Caco-2 (cell line): ENCODE measurements around the gene PHLDB1. TPM values are rescaled to one million over a fixed set of nuclear protein-coding genes. Genes with fewer than 3 reads are reported as not detected.
A peak's percentile ranks its signal among the peaks of the same experiment; 100 is the strongest.
"Not testable (repeated sequence)": the region's sequence is repeated elsewhere in the genome, so short reads cannot be mapped to it uniquely, and the experiment has no call there.

Source experiments
- BruUV-seq: library from RNA; stranded (reverse); fragments of 400-500 nt; replicated peaks from 2 replicates; lab custom pipeline; 2021; lab: Mats Ljungman, UMichigan
- CTCF ChIA-PET: fragments of 300-600 bp; sonication (Branson Sonifier 250); formaldehyde crosslinking; loops from one replicate; lab custom pipeline; 2022; ENCODE audit warnings: antibody characterized with exemption; lab: Charles Lee
- POLR2A ChIA-PET: fragments of 300-600 bp; sonication (Branson Sonifier 250); formaldehyde crosslinking; loops from one replicate; lab custom pipeline; 2022; ENCODE audit warnings: antibody characterized with exemption; lab: Charles Lee
- DNase-seq, 2 experiments: peaks; one replicate each; pipeline versions ENCODE4 v3.0.0 to v3.0.0-alpha.2; 2020 to 2022
- H3K27me3 ChIP-seq: replicated peaks from 2 replicates; pipeline ENCODE4 v1.6.0; 2011; ENCODE audit warnings: low read length; ENCODE audit not compliant: control insufficient read depth, insufficient read depth
- H3K36me3 ChIP-seq: 2 replicates; pipeline ENCODE4 v1.5.1; 2011; ENCODE audit warnings: low read length; ENCODE audit not compliant: control insufficient read depth, insufficient read depth
- H3K4me1 ChIP-seq: fragments of 250-450 bp; sonication (Bioruptor Pico); 2 replicates; pipeline ENCODE4 v1.5.1; 2020; ENCODE audit warnings: mild to moderate bottlenecking
- H3K4me3 ChIP-seq: 2 replicates; pipeline ENCODE4 v1.5.1; 2011; ENCODE audit warnings: low read depth, mild to moderate bottlenecking, control low read depth, low read length
- H3K9me3 ChIP-seq: fragments of 250-450 bp; sonication (Bioruptor Pico); 2 replicates; pipeline ENCODE4 v1.5.1; 2020; ENCODE audit warnings: mild to moderate bottlenecking, moderate library complexity
- H3K27ac Mint-ChIP-seq: one replicate; pipeline ENCODE4 v1.8.0; 2022; ENCODE audit warnings: mixed read lengths; ENCODE audit not compliant: unreplicated experiment
- H3K27me3 Mint-ChIP-seq: one replicate; pipeline ENCODE4 v1.8.0; 2022; ENCODE audit warnings: mixed read lengths; ENCODE audit not compliant: insufficient read depth, unreplicated experiment
- H3K36me3 Mint-ChIP-seq: one replicate; pipeline ENCODE4 v1.8.0; 2022; ENCODE audit warnings: mild to moderate bottlenecking, mixed read lengths; ENCODE audit not compliant: insufficient read depth, unreplicated experiment
- H3K4me1 Mint-ChIP-seq: one replicate; pipeline ENCODE4 v1.8.0; 2022; ENCODE audit warnings: low read depth, mixed read lengths; ENCODE audit not compliant: unreplicated experiment
- H3K4me3 Mint-ChIP-seq: one replicate; pipeline ENCODE4 v1.8.0; 2022; ENCODE audit warnings: mild to moderate bottlenecking, moderate library complexity, mixed read lengths; ENCODE audit not compliant: unreplicated experiment
- H3K9me3 Mint-ChIP-seq: one replicate; pipeline ENCODE4 v1.8.0; 2022; ENCODE audit warnings: mixed read lengths; ENCODE audit not compliant: unreplicated experiment
- CTCF ChIP-seq, 2 experiments: fragments of 200-600 bp in 1 of 2; IDR thresholded peaks; 1 replicate in 1 of 2; 2 replicates in 1 of 2; pipeline versions ENCODE4 v1.5.1 to v1.8.0; 2011 to 2022; ENCODE audit warnings: antibody characterized with exemption in 1 of 2, control low read depth in 1 of 2, inconsistent platforms in 1 of 2, low read depth in 1 of 2, low read length in 1 of 2, mild to moderate bottlenecking in 1 of 2, moderate library complexity in 1 of 2; ENCODE audit not compliant: insufficient read depth in 1 of 2, severe bottlenecking in 1 of 2, unreplicated experiment in 1 of 2
- intact Hi-C: fragments of 100-400 bp; cut with micrococcal nuclease; formaldehyde crosslinking; loops from one replicate; pipeline ENCODE4 v1.10.0; 2022; ENCODE audit not compliant: unreplicated experiment
- total RNA-seq: library from RNA; stranded (reverse); gene quantifications from 2 replicates; pipeline ENCODE4 v1.2.3, GENCODE V29; 2022

Gene PHLDB1
- total RNA-seq, 1 experiment from 2014 or later, result 72.1 TPM

GRCh38 chr11:118610225-118610772 is 2.9 kb downstream of the PHLDB1 start:
- Mint-ChIP-seq H3K36me3 (peaks cover 11% of the 10 kb centered on the region), H3K4me3 (no peak overlapping the region), H3K27ac (no peak overlapping the region), H3K9me3 (no peaks in the 10 kb centered on the region), H3K4me1 (peaks cover 30% of the 10 kb centered on the region), H3K27me3 (no peaks in the 10 kb centered on the region)
- Histone ChIP-seq H3K4me3 (no peak overlapping the region), H3K9me3 (no peaks in the 10 kb centered on the region), H3K27me3 (no peaks in the 10 kb centered on the region), H3K4me1 (peaks cover 34% of the 10 kb centered on the region), H3K36me3 (no peaks in the 10 kb centered on the region)
- ChIA-PET CTCF (interaction anchor here (0.6 to 3.0 kb wide), 3 partner anchors 11 to 409 kb away, joined by 3 to 29 read pairs (median 5); no protein-coding TSS in a partner anchor), POLR2A (no interaction called here)
- intact Hi-C loops, result no loop called here
- TF ChIP-seq CTCF (IDR thresholded peaks at IDR 0.05; ENCODE audit: insufficient read depth in 1 of 2, low read depth in 1 of 2, low read length in 1 of 2, severe bottlenecking in 1 of 2, unreplicated experiment in 1 of 2), result no peak
- no peak for DNase-seq
- BruUV-seq, result no TSS peak

GRCh38 chr11:118610773-118611432 is 3.5 kb downstream of the PHLDB1 start:
- H3K4me3 Mint-ChIP-seq, result no peak overlapping the region
- POLR2A ChIA-PET, result no interaction called here
- no peaks in the 10 kb centered on the region for H3K36me3 ChIP-seq
- H3K27me3 Mint-ChIP-seq, result no peaks in the 10 kb centered on the region
- intact Hi-C loops, result no loop called here
- peaks cover 30% of the 10 kb centered on the region for H3K4me1 Mint-ChIP-seq
- H3K4me3 ChIP-seq, result no peak overlapping the region
- H3K9me3 Mint-ChIP-seq, result no peaks in the 10 kb centered on the region
- H3K27me3 ChIP-seq, result no peaks in the 10 kb centered on the region
- H3K9me3 ChIP-seq, result no peaks in the 10 kb centered on the region
- BruUV-seq, result no TSS peak
- peak; percentile 36 to 65 for TF ChIP-seq CTCF (IDR thresholded peaks at IDR 0.05; ENCODE audit: insufficient read depth in 1 of 2, low read depth in 1 of 2, low read length in 1 of 2, severe bottlenecking in 1 of 2, unreplicated experiment in 1 of 2)
- CTCF ChIA-PET, result interaction anchor here (1.2 to 3.0 kb wide), 2 partner anchors 11 to 16 kb away, joined by 3 to 29 read pairs; no protein-coding TSS in a partner anchor
- H3K27ac Mint-ChIP-seq, result no peak overlapping the region
- peaks cover 39% of the 10 kb centered on the region for H3K4me1 ChIP-seq
- DNase-seq, result peak in 1 of 2 experiments; percentile 53
- peaks cover 11% of the 10 kb centered on the region for H3K36me3 Mint-ChIP-seq

- H3K27me3 Mint-ChIP-seq, POLR2A ChIA-PET, intact Hi-C loops, H3K27ac Mint-ChIP-seq, H3K4me3 Mint-ChIP-seq, H3K27me3 ChIP-seq, H3K36me3 ChIP-seq, BruUV-seq, H3K4me3 ChIP-seq, H3K9me3 ChIP-seq, H3K9me3 Mint-ChIP-seq: not testable (repeated sequence)
- H3K36me3 Mint-ChIP-seq, result peaks cover 11% of the 10 kb centered on the region
- peaks cover 34% of the 10 kb centered on the region for H3K4me1 Mint-ChIP-seq
- H3K4me1 ChIP-seq, result peaks cover 39% of the 10 kb centered on the region
- CTCF ChIA-PET, result interaction anchor here (1.2 kb wide), 1 partner anchor 17 kb away, joined by 3 read pairs; no protein-coding TSS in a partner anchor
- DNase-seq, result peak in 1 of 2 experiments; percentile 36
Observed at GRCh38 chr11:118611433-118611795, 4.0 kb downstream of the PHLDB1 start.
